Stimulated activated CD8-positive, alpha-beta memory T cell treated with anti-CD3 and anti-CD28 coated beads, Interleukin-15, amount 100 ng/mL, for 48 hours (primary cell): Measurements from ENCODE around the gene ACOT8.
"Not testable (repeated sequence)": the region's sequence is repeated elsewhere in the genome, so short reads cannot be mapped to it uniquely, and the experiment has no call there.

Experiments used
- DNase-seq, 2 donors: peaks; one replicate each; pipeline ENCODE4 v3.0.0-alpha.2; 2020; ENCODE audit warnings: low read depth in 2 of 2

The ACOT8 gene

DNA sequence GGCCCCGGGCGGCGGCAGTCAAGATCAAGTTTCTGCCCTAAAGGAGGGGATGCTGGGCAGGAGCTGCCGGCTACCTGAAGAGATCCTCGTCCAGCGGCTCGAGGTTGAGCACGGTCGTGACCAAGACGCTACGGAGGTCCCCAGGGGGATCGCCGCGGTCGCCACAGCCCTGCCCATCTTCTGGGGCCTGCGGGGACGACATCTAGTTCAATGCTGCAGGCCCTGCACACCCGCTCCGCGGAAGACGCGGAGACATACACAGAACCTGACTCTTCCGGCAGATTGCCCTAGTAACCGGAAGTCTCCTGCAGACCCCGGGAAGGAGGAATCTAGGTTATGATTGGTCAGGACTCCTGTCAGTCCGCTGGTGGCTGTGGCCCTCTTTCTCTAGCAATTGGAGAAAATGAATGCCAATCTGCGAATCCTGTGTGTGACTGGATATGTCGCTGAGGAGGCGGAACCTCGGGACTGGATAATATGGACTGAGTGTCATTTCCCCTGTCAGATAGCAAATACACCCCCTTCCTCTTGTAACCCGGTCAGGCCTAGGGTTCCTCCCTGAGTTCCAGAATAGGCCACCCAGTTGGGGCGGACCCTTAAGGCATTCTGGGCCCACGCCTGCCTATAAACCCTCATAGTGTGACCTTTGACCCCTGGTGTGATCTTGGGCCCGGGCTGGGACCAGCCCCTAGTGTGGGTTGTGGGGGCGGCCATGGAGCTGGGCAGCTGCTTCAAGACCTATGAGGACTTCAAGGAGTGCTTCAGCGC lies at the start of gene ACOT8, which contains the start of gene ZSWIM3:
Gene ACOT8, minus strand, starts transcription at position 279 of the 768 bp plus-strand sequence. Its CDS starts 77 bp downstream, at position 202.
Gene ZSWIM3, plus strand, starts transcription at position 501 of the 768 bp plus-strand sequence. Its CDS starts 212 bp downstream, at position 713.
- peak; percentile 89 to 90 for DNase-seq

DNA sequence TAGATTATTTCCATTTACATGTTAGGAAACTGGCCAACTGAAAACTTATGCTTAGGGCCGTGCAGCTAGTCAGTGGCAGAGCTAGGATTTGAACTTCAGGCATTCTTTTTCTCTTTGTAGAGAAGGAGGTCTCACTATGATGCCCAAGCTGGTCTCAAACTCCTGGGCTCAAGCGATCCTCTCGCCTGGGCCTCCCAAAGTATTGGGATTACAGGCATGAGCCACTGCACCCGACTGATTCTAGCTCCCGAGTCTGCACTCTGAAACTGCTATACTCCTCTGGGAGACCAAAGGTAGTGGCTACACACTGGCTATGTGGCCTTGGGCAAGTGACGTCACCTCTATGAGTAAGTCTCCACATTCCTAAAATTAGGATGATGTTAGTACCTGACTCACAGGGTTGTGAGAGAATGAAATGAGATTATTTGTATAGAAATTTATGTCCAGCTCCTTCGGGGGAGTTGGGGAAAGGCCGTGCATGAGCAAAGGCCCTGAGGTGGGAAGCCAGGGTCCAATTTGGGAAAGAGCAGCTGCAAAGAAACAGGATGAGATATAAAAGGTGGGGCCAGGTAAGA lies 48.4 kb upstream of the ACOT8 start:
- DNase-seq = no peak

DNA sequence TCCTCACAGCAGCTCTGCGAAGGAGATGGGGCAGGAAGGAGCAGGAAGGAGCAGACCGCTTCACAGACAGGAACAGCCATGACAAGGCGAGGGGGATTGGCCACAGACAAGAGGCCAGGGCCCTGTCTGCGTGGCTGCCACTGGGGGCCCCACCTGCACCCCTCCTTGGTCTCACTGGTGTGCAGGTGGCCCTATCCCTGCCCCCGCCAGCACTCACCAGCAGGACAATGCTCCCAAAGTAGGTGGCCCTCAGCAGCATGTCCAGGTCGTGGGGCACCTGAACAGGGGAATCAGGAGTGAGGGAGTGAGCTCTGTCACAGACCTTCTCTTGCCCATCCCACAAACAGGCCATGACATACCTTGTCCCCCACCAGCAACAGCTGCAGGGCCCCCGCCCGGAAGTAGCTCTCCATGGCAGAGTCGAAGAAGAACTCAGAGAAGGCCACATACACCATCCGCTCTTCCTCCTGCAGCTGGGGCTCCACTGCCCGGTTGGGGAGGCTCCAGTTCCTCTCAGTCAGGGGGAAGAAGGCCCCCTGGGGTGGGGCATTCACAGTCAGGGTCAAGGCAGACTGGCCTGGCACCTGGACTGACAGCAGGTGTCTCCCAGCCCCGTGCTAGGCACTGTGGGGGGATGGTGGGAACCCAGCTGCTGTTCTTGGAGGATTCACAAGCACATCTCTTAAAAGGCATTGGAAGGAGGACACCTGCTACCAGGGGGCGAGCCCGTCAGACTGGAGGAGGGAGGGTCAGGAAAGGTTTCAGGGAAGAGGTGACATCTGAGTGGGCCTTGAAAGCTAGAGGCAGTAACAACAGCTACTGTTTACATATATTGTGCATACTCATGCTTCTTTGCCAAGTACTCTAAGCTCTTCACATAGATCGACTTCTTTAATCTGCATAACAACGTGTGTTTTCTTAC lies 47.7 kb upstream of the ACOT8 start:
- DNase-seq = no peak

DNA sequence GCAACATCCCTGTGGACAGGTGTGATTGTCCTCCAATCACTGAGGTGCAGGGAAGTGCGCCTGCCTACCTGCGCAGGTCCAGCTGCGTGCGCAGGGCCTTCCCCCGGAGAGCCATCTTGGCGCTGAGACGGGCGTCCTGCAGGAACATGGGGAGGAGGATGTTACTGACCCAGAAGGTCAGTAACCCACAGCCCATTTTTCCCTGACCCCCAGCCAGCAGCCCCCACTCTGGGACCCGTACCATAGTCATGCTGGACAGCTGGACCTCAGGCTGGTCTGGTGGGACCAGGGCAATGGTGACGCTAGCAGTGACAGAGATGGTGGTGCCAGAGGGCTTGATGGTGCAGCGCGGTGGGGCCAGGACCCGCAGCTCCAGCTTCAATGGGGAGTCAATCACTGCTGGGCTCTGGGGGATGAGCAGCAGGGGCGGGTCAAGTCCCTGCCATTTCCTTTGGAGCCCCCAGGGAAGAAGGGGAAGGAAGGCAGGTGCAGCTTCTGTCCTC lies 45.1 kb upstream of the ACOT8 start:
- no peak for DNase-seq

DNA sequence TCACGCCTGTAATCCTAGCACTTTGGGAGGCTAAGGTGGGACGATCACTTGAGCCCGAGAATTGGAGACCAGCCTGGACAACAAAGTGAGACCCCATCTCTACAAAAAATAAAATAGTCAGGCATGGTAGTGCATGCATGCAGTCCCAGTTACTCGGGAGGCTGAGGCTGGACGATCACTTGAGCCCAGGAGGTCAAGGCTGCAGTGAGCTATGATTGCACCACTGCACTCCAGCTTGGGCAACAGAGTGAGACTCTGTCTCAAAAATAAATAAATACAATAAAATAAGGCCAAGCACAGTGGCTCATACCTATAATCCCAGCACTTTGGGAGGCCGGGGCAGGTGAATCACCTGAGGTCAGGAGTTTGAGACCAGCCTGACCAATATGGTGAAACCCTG lies 44.1 kb upstream of the ACOT8 start:
- DNase-seq = not testable (repeated sequence)

DNA sequence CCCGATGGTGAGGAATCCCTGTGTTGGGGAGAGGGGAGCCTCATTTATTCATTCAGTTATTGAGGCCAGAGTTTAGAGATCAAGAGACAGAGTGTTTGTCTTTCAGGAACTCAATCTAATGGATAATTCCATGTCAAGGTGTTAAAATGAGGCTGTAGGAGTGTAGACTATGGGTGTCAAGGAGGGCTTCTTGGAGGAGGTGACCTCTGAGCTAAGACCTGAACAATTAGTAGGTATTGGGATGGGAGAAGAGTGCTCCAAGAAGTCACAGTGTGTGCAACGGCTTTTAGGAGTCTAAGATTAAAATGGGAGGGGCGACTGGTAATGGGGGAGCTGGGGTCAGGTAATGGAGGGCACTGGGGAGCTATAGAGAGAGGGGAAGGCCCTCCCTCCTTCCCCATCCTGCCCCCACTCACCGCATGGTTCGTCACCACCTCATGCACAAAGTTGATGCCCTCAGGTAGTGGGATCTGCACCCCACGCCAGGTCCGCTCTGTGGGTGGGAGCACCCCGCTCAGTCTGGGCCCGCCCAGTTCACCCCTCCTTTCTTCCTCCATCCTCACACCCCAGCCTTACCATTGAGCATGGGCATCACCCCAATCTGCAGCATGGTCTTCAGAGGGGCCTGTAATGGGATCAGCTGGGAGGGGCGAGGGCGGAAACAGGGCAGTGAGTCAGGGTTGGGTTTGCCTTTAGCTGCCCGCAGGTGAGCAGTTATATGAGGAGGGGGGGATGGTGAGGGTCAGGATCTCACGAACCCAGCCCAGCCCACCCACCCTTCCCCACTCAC lies 42.0 kb upstream of the ACOT8 start:
- no peak for DNase-seq

DNA sequence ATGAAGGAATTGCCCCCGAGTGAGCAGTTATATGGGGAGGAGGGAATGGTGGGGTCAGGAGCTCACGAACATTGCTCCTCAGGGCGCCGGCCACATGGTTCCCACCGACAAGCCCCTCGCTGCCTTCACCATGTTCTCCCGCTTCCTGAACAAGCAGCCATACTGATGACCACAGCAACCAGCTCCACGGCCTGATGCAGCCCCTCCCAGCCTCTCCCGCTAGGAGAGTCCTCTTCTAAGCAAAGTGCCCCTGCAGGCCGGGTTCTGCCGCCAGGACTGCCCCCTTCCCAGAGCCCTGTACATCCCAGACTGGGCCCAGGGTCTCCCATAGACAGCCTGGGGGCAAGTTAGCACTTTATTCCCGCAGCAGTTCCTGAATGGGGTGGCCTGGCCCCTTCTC lies 41.1 kb upstream of the ACOT8 start:
- no peak for DNase-seq

DNA sequence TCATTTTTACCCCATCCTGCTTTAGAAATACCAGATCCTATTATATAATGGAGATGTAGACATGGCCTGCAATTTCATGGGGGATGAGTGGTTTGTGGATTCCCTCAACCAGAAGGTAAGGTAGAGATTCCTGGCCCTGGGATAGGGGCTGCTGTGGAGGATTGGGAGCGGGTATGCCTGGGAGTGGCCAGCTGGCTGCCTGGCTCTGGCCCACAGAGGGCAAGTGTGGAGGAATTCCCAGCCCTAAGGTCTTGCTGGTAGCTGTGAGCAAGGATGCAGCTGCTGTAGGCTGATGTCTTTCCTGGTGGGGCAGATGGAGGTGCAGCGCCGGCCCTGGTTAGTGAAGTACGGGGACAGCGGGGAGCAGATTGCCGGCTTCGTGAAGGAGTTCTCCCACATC lies 40.5 kb upstream of the ACOT8 start:
- DNase-seq = no peak

DNA sequence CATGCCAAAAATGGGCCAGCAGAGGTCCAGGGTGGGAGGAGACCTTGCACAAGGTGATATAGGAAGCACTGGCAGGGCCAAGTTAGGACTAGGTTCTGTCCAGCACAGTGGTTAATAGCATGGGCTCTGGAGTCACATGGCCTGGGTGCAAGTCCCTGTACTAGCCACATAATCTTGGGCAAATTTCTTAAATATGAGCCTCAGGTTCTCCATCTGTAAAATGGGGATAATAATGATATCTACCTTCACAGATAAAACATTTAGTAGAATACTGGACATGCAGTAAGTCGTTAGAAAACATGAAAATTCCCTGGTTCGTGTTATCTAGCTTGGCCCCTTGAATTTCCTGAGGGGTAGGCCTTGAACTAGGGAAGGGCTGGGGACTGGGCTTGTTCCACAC lies 40.1 kb upstream of the ACOT8 start:
- no peak for DNase-seq

DNA sequence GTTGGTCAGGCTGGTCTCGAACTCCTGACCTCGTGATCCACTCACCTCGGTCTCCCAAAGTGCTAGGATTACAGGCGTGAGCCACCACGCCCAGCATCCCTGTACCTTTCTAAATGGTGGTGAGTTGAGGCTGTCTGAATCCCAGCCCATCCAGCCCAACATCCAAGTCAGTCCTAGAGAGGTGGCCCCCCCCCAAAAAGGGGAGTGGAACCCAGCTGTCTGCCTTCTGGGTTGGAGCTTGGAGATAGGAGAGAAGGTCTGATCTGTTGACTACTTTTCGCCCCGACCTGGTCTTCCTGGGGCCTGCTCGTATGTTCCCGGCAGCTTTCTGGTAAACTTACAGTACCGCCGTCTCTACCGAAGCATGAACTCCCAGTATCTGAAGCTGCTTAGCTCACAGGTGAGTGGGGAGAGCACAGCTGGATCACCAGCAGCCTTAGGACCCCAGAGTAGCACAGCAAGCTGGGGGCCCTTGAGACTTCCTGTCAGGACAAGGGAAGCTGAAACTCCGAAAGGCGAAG lies 39.5 kb upstream of the ACOT8 start:
- no peak for DNase-seq

DNA sequence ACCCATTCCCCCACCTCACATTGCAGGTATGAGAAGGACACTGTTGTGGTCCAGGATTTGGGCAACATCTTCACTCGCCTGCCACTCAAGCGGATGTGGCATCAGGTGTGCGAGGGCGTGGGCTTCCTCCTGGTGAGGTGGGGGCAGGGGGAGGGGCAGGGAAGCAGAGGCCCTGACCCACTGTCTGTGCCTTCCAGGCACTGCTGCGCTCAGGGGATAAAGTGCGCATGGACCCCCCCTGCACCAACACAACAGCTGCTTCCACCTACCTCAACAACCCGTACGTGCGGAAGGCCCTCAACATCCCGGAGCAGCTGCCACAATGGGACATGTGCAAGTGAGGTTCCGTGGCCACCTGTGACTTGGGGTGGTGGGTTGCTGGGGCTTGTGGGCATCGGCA lies 37.6 kb upstream of the ACOT8 start:
- DNase-seq = no peak

DNA sequence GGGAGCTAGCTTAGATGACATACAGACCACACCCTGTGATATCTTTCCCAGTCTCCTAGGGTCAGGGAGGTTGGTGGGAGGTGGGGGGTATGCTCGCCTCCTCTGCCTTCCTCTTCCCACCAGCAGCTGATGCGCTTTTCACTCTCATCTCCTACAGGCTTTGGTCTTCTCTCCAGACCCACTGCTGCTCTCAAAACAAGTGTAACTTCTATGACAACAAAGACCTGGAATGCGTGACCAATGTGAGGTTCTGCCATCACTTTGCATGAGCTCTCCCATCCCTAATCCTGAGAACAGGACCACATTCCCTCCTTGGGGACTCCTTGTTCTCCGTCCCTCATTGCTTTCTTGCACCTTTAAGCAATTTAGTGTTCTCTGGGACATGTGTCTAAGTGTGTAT lies 36.6 kb upstream of the ACOT8 start:
- DNase-seq = no peak

DNA sequence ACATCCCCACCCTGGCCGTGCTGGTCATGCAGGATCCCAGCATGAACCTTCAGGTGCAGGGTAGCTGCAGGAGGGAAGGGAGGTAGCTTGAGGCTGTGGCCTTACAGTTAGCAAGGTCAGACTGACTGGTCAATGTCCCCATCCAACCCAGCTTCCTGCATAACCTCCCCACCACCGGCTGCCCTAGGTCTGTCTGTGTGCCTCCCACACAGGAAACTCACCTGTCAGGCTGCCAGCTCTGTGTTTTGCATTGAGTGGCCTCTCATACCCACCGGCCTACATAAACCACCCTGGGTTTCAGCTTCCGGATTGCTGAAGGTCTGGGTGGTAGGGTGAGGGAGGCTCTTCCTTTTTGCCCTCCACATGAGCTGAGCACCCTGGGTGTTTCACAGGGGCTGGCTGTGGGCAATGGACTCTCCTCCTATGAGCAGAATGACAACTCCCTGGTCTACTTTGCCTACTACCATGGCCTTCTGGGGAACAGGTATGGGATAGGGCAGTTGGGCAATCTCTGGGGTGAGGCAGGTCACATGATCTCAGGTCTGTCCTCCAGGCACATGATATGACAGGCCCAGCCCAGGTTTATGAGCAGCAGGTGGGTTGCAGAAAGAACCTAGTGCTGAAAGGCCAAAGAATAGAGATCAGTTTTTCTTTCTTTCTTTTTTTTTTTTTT lies 35.8 kb upstream of the ACOT8 start:
- DNase-seq = no peak

DNA sequence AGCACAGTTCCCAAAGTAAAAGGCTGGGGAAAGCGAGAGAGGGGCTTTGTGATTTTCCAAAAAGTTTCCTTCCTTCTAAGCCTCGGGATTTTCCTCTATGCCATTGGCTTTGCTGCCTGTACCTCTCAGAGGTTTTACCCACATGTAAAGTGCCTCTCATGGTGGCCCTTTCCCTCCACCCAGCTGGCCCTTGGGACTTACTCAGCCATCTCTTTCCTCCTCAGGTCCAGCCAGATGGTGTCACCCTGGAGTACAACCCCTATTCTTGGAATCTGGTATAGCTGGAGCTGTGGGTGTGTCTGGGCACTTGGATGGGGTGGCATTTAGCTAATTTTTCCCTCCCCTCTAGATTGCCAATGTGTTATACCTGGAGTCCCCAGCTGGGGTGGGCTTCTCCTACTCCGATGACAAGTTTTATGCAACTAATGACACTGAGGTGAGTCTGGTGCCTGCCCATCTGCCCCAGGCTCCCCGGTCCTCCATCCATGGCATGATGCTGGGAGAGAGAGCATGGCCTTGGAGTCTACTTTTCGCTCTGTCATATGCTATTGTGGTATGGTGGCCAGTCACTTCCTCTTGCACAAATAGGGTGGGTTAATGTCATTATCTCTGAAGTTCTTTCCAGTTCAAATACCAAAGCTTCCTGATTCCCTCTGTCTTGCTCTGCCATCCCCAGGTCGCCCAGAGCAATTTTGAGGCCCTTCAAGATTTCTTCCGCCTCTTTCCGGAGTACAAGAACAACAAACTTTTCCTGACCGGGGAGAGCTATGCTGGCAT lies 35.0 kb upstream of the ACOT8 start:
- DNase-seq = no peak

DNA sequence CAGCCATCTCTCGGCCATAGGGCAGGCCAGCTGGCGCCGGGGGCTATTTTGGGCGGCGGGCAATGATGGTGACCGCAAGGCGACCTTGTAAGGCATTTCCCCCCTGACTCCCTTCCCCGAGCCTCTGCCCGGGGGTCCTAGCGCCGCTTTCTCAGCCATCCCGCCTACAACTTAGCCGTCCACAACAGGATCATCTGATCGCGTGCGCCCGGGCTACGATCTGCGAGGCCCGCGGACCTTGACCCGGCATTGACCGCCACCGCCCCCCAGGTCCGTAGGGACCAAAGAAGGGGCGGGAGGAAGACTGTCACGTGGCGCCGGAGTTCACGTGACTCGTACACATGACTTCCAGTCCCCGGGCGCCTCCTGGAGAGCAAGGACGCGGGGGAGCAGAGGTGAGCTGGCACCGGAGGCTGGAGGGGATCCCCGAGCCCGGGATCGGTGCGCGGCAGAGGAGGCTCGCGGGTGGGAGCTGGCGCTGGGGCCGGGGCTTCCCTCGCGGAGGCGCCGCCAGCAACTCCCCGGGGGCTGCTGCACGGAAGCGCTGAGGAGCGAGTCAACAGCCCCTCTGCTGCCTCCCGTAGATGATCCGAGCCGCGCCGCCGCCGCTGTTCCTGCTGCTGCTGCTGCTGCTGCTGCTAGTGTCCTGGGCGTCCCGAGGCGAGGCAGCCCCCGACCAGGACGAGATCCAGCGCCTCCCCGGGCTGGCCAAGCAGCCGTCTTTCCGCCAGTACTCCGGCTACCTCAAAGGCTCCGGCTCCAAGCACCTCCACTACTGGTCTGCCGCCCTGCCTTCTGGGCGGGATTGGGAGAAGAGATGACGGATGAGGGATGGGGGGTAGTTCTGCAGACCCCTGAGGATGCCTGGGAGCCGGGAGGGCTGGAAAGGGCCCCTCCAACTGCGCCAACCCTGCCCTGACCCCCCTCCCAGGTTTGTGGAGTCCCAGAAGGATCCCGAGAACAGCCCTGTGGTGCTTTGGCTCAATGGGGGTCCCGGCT lies 34.1 kb upstream of the ACOT8 start, which contains the start of the genes CTSA and NEURL2:
Gene CTSA, plus strand, starts transcription at position 351 of the 999 bp plus-strand sequence. Its CDS starts 234 bp downstream, at position 585.
Gene NEURL2, minus strand, starts transcription at position 224 of the 999 bp plus-strand sequence. Its CDS starts 217 bp downstream, at position 7.
- peak; percentile 74 to 79 for DNase-seq

DNA sequence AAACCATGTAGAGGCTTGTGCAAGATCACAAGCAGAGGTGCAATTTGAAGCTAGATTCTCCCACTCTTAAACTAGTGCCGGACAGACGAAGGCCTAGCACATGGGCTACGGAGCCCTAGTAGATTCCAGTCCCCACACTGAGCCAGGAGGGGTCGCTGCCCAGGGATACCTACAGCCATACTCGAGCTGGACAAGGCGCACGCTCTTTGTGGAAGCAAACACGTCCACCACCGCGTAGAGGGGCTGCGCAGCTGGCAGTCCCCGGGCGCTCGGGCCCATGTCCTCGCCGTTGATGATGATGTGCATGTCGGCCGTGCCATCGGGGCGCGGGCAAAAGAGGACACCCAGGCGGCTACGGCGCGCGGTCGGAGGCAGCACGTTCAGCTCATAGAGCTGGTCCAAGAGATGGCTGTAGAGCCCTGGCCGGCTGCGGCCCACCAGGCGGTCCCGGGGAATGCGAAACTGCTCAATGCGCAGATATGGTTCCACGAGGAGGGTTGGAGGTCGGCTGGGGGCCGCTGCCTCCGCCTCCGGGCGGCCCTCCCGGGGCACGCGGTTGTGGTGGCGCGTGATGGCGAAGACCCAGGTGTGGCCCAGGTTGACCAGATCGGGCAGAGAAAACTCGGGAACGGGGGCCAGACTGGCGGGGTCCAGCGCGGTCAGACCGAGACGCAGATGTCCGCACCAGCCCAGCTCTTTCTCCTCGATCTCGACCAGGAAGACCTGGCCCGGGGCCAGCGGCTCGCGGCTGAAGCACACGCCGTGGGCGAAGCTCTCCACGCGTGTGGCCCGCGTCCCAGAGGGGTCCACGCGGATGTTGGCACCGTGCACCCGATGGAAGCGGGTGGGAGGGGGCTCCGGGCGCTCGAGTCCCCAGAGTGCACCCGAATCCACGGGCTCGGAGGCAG lies 33.1 kb upstream of the ACOT8 start:
- DNase-seq = peak; percentile 39 to 42

DNA sequence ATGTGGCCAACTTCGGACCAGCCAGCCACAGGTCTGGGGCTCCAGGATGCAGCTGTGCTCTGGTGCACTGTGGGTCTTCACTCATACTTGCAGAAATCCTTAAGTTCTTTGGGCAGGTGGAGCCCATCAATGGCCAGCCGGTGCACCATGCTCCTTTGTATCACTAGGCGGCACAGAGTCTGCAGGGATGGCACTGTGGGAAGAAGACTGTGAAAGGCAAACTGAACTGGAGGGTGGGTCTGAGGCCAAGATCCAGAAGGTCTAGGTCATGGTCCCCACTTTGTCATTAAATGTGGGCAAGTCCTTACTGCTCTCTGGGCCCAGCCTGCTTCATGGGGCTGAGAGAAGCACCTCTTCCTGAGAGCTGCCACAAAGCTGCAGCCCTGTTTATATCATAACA lies 31.5 kb upstream of the ACOT8 start:
- DNase-seq = no peak
